Endodermal cell (in vitro differentiated cells): ENCODE measurements around the gene TMEM205. TPM values are rescaled to one million over a fixed set of nuclear protein-coding genes. Genes with fewer than 3 reads are reported as not detected.
"Not testable (repeated sequence)": the region's sequence is repeated elsewhere in the genome, so short reads cannot be mapped to it uniquely, and the experiment has no call there.

Source experiments
- DNase-seq: peaks from one replicate; pipeline ENCODE4 v3.0.0-alpha.2; 2017
- H3K27ac ChIP-seq: 2 replicates; pipeline ENCODE4 v1.5.1; 2013; ENCODE audit warnings: mild to moderate bottlenecking, low read depth, low read length, moderate library complexity
- H3K27me3 ChIP-seq: 2 replicates; pipeline ENCODE4 v1.6.1; 2013; ENCODE audit warnings: mild to moderate bottlenecking, low read length, moderate library complexity; ENCODE audit not compliant: insufficient read depth, control insufficient read depth, poor library complexity, severe bottlenecking
- H3K36me3 ChIP-seq: 2 replicates; pipeline ENCODE4 v1.7.0; 2013; ENCODE audit warnings: mild to moderate bottlenecking, low read length, moderate library complexity; ENCODE audit not compliant: control insufficient read depth, insufficient read depth
- H3K4me1 ChIP-seq: one replicate; pipeline ENCODE4 v1.7.0; 2013; ENCODE audit warnings: low read length; ENCODE audit not compliant: control insufficient read depth, insufficient read depth
- H3K4me3 ChIP-seq: 2 replicates; pipeline ENCODE4 v1.5.1; 2013; ENCODE audit warnings: mild to moderate bottlenecking, low read length, moderate library complexity
- H3K9ac ChIP-seq: 2 replicates; pipeline ENCODE4 v1.6.1; 2013; ENCODE audit warnings: mild to moderate bottlenecking, low read length, moderate library complexity; ENCODE audit not compliant: poor library complexity, severe bottlenecking; ENCODE audit errors: extremely low read depth
- H3K9me3 ChIP-seq: 2 replicates; pipeline ENCODE4 v1.6.1; 2013; ENCODE audit warnings: mild to moderate bottlenecking, low read length, moderate library complexity; ENCODE audit not compliant: control insufficient read depth
- H3K27ac Mint-ChIP-seq: 2 replicates; pipeline ENCODE4 v1.8.0; 2020; ENCODE audit warnings: mixed read lengths
- H3K27me3 Mint-ChIP-seq: 2 replicates; pipeline ENCODE4 v1.8.0; 2021; ENCODE audit warnings: mild to moderate bottlenecking, mixed read lengths; ENCODE audit not compliant: insufficient read depth
- H3K36me3 Mint-ChIP-seq: 2 replicates; pipeline ENCODE4 v1.8.0; 2020; ENCODE audit warnings: low read depth, mixed read lengths
- H3K4me1 Mint-ChIP-seq: 2 replicates; pipeline ENCODE4 v1.8.0; 2020; ENCODE audit warnings: mixed read lengths
- H3K4me3 Mint-ChIP-seq: 2 replicates; pipeline ENCODE4 v1.8.0; 2020; ENCODE audit warnings: mild to moderate bottlenecking, moderate library complexity, mixed read lengths
- H3K9me3 Mint-ChIP-seq: 2 replicates; pipeline ENCODE4 v1.8.0; 2020; ENCODE audit warnings: mild to moderate bottlenecking, mixed read lengths
- CTCF ChIP-seq: fragments of 200-600 bp; sonication (generic); conservative IDR thresholded peaks from 2 replicates; pipeline ENCODE4 v1.5.0; 2021; ENCODE audit warnings: antibody characterized with exemption, mild to moderate bottlenecking
- WGBS, 2 experiments: methylation state at CpG; one replicate each; pipeline versions ENCODE4 v1.1.5 to v1.1.7; 2013; ENCODE audit warnings: missing lambda C conversion rate in 2 of 2, mixed read lengths in 1 of 2; ENCODE audit not compliant: insufficient coverage in 1 of 2, insufficient read length in 1 of 2; 5-methylcytosine and 5-hydroxymethylcytosine counted together
- total RNA-seq, 2 donors: library from RNA; stranded (reverse); fragmentation: NEBNext Ultra II Directional in 1 of 2; extraction: Animal tissue kit (Norgen Biotek cat#: 25700) in 1 of 2; gene quantifications; 2 replicates in 1 of 2; 3 replicates in 1 of 2; pipeline ENCODE4 v1.2.1, GENCODE V29; 2021

Gene TMEM205
- total RNA-seq, 2 donors from 2014 or later, result 58.2 to 58.9 TPM

GRCh38 chr19:11323601-11324078 lies 22.4 kb downstream of the TMEM205 start:
- no peak overlapping the region for H3K27ac Mint-ChIP-seq
- Histone ChIP-seq H3K4me3 (no peak overlapping the region), H3K9ac (no peak overlapping the region), H3K36me3 (no peaks in the 10 kb centered on the region), H3K27me3 (no peaks in the 10 kb centered on the region), H3K9me3 (no peaks in the 10 kb centered on the region), H3K27ac (no peak overlapping the region), H3K4me1 (peaks cover 7% of the 10 kb centered on the region)
- TF ChIP-seq CTCF, result no peak
- peaks cover 17% of the 10 kb centered on the region for H3K36me3 Mint-ChIP-seq
- peaks cover 16% of the 10 kb centered on the region for H3K9me3 Mint-ChIP-seq
- H3K27me3 Mint-ChIP-seq, result no peaks in the 10 kb centered on the region
- H3K4me3 Mint-ChIP-seq, result no peak overlapping the region
- 70 to 86% methylated on average over 2 to 5 of the region's 5 CpGs for WGBS, 2 experiments
- H3K4me1 Mint-ChIP-seq, result peaks cover 15% of the 10 kb centered on the region
- DNase-seq, result no peak

GRCh38 chr19:11322269-11323024 lies 23.6 kb downstream of the TMEM205 start:
- no peaks in the 10 kb centered on the region for H3K9me3 ChIP-seq
- peaks cover 2% of the 10 kb centered on the region for H3K27me3 Mint-ChIP-seq
- peaks cover 16% of the 10 kb centered on the region for H3K9me3 Mint-ChIP-seq
- H3K27me3 ChIP-seq, result no peaks in the 10 kb centered on the region
- DNase-seq, result no peak
- H3K4me3 Mint-ChIP-seq, result no peak overlapping the region
- H3K4me1 Mint-ChIP-seq, result peaks cover 15% of the 10 kb centered on the region
- H3K36me3 ChIP-seq, result no peaks in the 10 kb centered on the region
- H3K4me3 ChIP-seq, result no peak overlapping the region
- H3K4me1 ChIP-seq, result peaks cover 7% of the 10 kb centered on the region
- 66 to 81% methylated on average over 6 of the region's 7 CpGs for WGBS, 2 experiments
- no peak for TF ChIP-seq CTCF
- no peak overlapping the region for H3K27ac ChIP-seq
- H3K27ac Mint-ChIP-seq, result no peak overlapping the region
- H3K36me3 Mint-ChIP-seq, result peaks cover 17% of the 10 kb centered on the region
- no peak overlapping the region for H3K9ac ChIP-seq

- Mint-ChIP-seq H3K36me3 (peaks cover 11% of the 10 kb centered on the region), H3K9me3 (peaks cover 16% of the 10 kb centered on the region), H3K27me3 (peaks cover 2% of the 10 kb centered on the region), H3K4me1 (peaks cover 15% of the 10 kb centered on the region), H3K4me3 (no peak overlapping the region), H3K27ac (peak overlapping the region; percentile 69)
- Histone ChIP-seq H3K9ac (no peak overlapping the region), H3K27me3 (no peaks in the 10 kb centered on the region), H3K27ac (no peak overlapping the region), H3K9me3 (no peaks in the 10 kb centered on the region), H3K36me3 (no peaks in the 10 kb centered on the region), H3K4me3 (peak overlapping the region; percentile 56), H3K4me1 (peaks cover 7% of the 10 kb centered on the region)
- WGBS, 2 experiments, result 89 to 94% methylated on average over 6 to 14 of the region's 14 CpGs
- TF ChIP-seq CTCF, result peak; percentile 55
- DNase-seq, result peak; percentile 59
Observed at GRCh38 chr19:11321191-11322126, 24.6 kb downstream of the TMEM205 start.

GRCh38 chr19:11320278-11320995 lies 25.6 kb downstream of the TMEM205 start:
- H3K9me3 ChIP-seq, H3K27ac ChIP-seq, H3K9ac ChIP-seq, H3K27me3 ChIP-seq, DNase-seq, H3K4me1 ChIP-seq, H3K36me3 ChIP-seq, H3K27ac Mint-ChIP-seq, H3K4me3 Mint-ChIP-seq, H3K27me3 Mint-ChIP-seq: not testable (repeated sequence)
- H3K36me3 Mint-ChIP-seq, result peaks cover 11% of the 10 kb centered on the region
- H3K4me1 Mint-ChIP-seq, result peaks cover 15% of the 10 kb centered on the region
- WGBS, 2 experiments, result 91 to 100% methylated on average over 7 to 9 of the region's 9 CpGs
- H3K9me3 Mint-ChIP-seq, result peaks cover 16% of the 10 kb centered on the region
- peak overlapping the region; percentile 56 for H3K4me3 ChIP-seq
